ENCODE data around the gene RINL.

- no peak for TF ChIP-seq POLR2AphosphoS5 (IDR thresholded peaks at IDR 0.05; ENCODE audit: low read depth, low read length)
- no peak for TF ChIP-seq POLR2A (IDR thresholded peaks at IDR 0.05; ENCODE audit: low read depth, low read length)
- no peak for TF ChIP-seq TAF1 (IDR thresholded peaks at IDR 0.05; ENCODE audit: low read depth, low read length)
Measured at GRCh38 chr19:38867171-38867780, 10.8 kb downstream of the RINL start.
